HG02678 (cell line): ENCODE measurements around the gene PVRIG.
"Not testable (repeated sequence)": the region's sequence is repeated elsewhere in the genome, so short reads cannot be mapped to it uniquely, and the experiment has no call there.

Source experiments
- ATAC-seq: cut with Tn5 transposase; IDR thresholded peaks from one replicate; pipeline ENCODE4 v1.9.1; 2021; ENCODE audit warnings: mild to moderate bottlenecking, moderate library complexity; ENCODE audit not compliant: unreplicated experiment

PVRIG gene

DNA sequence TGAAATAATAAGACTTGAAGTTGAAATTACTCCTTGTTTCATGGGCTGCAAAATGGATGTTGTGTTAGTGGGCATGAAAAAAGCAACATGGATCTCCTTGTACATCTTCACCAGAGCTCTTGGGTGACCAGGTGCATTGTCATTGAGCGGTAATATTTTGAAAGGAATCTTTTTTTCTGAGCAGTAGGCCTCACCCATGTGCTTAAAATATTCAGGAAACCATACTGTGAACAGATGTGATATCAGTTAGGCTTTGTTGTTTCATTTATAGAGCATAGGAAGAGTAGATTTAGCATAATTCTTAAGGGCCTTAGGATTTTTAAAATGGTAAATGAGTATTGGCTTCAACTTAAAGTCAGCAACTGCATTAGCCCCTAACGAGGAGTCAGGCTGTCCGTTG is 26.8 kb upstream of the PVRIG start:
- ATAC-seq = no peak

DNA sequence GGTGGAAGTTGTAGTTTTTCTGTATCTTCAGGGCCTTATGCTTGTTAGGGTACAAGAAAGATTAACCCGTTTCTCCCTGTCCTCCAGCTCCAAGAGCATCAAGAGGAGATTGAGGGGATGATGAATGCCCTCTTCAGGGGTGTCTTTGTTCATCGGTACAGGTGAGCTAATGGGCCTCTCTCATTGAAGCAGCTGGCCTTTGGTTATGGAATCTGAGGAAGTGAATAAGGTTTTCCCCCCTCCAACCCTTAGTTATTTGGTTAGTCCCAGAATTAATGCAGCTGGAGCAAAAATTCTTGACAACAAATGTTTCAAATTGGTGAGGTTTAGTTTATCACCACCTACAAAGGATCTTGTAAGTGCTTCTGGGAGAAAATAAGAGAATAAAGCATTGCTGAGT is 24.5 kb upstream of the PVRIG start:
- ATAC-seq = no peak

DNA sequence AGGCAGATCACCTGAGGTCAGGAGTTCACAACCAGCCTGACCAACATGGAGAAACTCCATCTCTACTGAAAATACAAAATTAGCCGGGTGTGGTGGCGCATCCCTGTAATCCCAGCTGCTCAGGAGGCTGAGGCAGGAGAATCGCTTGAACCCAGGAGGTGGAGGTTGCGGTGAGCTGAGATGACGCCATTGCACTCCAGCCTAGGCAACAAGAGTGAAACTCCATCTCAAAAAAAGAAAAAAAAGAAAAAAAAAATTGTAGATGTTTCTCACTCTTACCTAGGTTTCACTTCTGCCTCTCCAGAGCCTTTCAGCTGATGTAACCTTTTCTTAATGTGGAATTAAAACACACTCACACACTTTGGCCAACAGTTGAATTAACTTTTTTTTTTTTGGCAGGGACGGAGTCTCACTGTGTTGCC is 23.8 kb upstream of the PVRIG start:
- not testable (repeated sequence) for ATAC-seq

DNA sequence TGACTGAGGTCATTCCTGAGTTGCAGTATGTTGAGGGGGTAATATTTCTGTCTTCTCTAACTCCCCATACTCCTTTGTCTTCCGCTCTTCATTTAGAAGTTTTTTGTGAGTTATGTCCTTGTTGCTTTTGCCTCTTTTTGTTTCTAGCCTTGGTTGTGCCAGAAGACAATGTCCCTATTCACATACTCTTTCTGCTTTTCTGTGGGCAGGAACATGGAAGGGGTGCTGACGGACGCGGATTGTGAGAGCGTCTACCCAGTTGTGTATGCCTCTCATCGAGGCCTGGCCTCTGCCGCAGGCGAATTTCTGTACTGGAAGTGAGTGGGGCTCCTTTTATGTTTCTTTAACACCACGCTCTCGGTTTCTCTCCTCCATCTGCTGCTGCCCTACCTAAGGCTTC is 21.5 kb upstream of the PVRIG start:
- ATAC-seq = no peak

DNA sequence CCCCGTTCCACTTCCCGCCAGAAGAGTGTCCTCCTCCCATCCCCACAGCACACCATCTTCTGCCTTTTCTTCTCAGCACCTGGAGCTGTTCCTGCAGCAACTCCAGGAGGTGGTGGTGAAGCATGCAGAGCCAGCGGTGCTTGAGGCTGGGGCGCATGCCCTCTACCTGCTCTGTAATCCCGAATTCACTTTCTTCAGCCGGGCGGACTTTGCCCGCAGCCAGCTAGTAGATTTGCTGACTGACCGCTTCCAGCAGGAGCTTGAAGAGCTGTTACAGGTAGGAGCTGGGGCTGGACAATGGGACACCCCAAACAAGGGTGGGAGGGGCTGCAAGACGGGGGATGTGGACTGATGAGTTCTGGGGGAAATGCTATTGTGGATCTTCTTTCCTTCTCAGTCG is 19.1 kb upstream of the PVRIG start:
- no peak for ATAC-seq

DNA sequence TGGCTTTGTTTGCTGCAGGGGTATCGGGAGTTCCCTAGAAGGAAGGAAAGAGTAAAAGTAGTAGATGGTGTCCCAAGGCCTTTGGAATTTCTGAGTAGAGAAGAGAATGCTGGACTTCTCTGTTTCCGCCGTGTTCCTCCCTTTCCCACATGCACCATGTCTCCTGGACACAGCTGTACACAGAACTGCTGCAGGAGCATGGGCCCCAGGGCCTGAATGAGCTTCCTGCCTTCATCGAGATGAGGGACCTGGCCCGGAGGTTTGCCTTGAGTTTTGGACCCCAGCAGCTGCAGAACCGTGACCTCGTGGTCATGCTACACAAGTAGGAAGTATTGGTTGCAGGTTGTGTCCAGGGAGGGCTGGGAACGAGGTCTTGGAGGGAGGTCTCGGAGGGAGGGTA is 15.3 kb upstream of the PVRIG start:
- ATAC-seq = no peak

DNA sequence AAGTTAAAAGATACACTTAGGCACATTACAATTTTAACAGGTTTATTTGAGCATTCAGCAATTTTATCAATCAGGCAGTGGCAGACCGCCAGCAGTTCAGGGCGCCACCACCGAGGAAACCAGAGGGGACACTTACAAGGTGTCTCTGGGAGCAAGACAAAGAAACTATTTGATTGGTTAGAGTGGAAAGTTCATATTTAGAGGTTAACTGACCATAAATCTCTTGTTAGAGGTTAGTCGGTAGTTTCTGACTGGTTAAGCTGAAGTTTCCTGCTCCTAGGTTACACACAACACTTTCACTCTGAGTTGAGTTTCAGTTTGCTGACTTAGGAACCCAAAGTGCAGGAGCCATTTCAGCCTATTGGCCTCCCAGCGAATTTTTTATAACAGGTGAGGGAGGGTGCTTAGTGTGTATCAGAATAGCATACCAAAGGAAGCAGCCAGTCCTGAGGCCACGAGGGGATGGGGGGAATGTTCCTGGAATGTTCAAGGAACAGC is 10.8 kb upstream of the PVRIG start:
- peak; percentile 69 for ATAC-seq

DNA sequence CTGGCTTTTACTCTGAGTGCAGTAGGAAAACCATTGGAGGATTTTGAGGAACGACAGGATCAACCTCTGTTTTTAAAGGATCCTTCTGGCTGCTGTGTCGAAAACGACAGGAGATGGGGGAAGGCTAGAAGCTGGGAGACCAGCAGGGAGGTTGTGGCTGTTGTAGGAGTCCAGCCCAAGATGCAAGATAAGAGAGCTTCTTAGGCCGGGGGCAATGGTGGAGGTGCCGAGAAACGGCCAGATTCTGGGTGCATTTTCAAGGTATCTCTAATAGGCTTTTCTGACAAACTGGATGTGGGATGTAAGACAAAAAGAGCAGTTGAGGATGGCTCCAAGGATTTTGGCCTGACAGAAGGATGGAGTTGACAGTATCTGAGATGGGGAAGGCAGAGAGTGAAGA is 10.3 kb upstream of the PVRIG start:
- no peak for ATAC-seq

DNA sequence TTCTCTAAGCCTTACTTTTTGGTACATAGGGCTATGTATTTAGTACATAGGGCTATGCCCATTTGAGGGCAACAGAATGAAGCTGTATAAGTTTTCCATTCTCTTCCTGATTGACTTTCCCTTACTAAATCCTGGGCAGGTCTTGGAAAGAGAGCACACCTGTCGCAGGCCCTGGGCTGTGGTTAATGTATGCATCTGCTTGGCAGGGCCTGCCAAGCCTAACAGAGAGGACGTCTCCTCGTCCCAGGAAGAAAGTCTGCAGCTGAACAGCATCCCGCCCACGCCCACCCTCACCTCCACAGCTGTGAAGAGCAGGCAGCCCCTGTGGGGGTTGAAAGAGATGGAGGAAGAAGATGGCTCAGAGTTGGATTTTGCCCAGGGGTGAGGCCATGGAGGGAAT is 8.9 kb upstream of the PVRIG start:
- ATAC-seq = no peak

DNA sequence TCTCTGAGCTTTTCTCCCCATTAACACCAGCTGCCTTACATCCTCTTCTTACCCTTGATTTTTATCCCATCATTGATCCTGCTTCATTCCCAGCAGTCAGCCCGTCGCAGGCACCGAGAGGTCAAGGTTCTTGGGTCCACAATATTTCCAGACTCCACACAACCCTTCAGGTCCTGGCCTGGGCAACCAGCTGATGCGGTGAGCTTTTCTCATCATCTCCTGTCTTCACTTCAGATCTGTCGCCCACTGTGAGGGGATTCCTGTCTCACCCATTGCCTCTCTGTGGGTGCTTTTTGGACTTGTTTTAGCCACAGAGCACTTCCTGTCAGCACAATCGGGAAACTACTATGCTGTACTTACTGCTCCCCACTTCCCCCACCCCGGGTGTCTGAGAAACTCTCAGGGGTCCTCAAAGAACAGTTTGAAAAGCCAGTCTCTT is 8.4 kb upstream of the PVRIG start:
- peak; percentile 48 for ATAC-seq

DNA sequence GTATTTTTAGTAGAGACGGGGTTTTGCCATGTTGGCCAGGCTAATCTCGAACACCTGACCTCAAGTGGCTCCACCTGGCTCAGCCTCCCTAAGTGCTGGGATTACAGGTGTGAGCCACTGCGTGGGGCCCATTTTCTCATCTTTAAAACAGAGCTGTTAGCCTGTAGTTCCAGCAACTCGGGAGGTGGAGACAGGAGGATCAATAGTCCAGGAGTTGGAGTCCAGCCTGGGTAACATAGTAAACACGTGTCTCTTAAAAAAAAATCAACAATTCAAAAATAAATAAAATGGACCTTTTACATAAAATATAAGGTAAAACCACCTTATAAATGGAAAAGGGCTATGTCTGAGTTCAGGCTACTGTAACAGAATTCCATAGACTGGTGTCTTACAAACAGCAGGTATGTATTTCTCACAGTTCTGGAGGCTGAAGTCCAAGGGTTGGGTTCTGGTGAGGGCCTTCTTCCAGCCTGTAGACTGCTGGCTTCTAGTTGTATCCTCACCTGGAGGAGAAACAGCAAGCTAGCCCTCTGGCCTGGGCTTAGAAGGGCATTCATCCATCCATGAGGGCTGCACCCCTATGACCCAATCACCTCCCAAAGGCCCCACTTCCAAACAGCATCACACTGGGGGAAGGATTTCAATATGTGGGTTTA is 7.0 kb upstream of the PVRIG start:
- no peak for ATAC-seq

DNA sequence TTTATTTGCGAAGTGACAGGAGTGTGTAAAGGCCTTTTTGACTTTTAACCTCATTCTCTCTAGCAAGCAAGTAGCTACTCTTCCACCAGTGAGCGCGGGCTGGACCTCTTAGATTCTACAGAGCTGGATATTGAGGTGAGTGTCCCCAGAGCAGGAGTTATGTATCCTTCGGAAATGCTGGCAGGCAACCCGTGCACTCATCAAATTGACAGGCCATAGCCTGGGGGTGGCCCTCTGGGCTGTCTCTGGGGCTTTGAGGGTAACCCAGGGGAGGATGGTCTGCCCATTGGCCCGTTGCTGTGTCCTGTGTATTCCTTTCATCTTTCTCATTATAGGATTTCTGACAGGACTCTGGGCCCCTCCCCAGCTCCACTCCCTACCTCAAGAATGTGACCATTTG is 6.1 kb upstream of the PVRIG start:
- no peak for ATAC-seq

DNA sequence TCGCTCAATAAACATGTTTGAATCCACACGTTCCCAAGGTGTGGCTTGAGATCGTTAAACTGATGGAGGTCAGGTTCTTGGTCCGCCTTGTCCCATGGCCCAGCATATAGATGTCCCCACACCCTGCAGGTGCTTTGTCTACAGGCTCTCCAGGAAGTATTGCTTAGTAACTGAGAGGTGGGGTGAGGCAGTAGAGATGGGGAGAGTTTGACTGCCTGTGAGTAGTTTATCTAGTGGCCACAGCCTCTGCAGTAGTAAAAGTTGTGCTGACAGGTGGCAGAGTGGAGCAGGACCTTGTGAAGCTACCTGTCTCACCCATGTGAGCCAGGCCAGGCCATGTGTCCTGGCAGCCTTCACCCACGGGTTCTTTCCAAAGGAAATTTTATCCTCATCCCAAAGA is 5.4 kb upstream of the PVRIG start:
- ATAC-seq = not testable (repeated sequence)

DNA sequence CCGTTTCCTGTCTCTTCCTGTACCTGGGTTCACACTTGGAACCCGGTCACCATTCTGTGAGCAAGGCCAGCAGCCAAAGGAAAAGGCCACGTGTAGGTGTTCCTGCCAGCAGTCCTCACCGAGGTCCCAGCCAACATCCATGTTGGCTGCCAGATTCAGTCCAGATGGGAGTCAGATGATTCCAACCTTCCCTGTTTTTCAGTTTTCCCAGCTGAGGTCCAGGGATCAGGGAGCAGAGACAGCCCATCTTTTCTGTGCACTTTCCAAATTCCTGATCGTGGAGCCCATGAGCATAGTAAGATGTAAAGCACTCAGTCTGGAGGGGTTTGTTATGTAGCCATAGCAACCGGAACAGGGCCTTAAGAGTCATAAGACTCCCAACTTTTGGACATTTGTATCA is 3.9 kb upstream of the PVRIG start:
- ATAC-seq = no peak

DNA sequence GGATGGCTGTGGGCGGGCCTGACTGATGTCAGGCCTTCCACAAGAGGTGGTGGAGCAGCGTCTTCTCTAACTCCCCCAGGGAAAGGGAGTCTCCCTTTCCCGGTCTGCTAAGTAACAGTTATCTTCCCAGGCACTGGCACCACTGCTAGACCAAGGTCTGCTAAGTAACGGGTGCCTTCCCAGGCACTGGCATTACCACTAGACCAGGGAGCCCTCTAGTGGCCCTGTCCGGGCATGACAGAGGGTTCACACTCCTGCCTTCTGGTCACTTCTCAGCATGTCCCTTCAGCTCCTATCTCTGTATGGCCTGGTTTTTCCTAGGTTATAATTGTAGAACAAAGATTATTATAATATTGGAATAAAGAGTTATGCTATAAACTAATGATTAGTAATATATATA is 1.8 kb upstream of the PVRIG start:
- peak; percentile 18 for ATAC-seq

DNA sequence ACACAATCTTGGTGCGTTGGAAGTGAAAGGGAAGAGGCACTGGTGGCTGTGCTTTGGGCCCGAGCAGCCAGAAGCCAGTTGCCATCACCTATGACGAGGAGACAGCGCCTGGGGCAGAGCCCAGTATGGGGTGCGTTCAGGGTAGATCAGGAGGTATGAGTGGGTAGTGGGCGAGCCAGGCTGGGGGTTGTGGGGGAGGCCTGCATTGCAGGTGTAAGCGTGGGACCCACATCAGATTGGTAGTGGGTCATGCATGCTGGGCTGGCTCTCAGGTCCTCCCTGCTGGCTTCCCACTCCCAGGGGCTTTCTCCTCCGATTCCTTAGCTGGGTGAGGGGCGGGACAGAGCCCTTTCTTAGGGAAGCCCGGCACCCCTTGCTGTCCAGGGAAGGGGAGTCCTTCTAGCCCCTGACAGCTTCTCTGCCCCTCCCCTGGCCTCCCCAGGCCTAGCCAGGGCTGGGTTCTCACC is 445 bp upstream of the PVRIG start:
- no peak for ATAC-seq

DNA sequence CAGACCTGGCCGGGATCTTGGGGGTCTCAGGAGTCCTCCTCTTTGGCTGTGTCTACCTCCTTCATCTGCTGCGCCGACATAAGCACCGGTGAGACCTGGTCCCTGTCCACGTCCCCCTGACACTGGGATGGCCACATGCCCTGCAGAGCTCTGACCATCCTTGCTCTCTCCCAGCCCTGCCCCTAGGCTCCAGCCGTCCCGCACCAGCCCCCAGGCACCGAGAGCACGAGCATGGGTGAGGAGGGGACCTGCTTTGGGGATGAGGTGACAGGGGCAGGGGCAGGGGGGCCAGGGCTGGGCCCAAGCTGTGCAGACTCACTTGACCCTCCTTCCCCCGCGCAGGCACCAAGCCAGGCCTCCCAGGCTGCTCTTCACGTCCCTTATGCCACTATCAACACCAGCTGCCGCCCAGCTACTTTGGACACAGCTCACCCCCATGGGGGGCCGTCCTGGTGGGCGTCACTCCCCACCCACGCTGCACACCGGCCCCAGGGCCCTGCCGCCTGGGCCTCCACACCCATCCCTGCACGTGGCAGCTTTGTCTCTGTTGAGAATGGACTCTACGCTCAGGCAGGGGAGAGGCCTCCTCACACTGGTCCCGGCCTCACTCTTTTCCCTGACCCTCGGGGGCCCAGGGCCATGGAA is 959 bp downstream of the PVRIG start:
- ATAC-seq = peak; percentile 1

DNA sequence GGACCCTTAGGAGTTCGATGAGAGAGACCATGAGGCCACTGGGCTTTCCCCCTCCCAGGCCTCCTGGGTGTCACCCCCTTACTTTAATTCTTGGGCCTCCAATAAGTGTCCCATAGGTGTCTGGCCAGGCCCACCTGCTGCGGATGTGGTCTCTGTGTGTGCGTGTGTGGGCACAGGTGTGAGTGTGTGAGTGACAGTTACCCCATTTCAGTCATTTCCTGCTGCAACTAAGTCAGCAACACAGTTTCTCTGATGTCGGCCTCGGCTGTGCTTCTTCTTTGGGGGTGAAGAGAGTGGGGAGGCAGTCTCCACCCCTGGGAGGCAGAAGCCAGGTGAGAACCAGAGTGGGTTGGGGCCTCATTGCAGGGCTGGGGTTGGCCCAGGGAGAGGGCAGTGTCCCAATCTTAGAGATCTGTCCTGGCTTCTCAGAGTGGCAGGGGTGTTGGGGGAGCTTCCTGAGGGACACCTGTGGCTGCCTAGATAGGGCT is 1.5 kb downstream of the PVRIG start:
- peak; percentile 62 for ATAC-seq

DNA sequence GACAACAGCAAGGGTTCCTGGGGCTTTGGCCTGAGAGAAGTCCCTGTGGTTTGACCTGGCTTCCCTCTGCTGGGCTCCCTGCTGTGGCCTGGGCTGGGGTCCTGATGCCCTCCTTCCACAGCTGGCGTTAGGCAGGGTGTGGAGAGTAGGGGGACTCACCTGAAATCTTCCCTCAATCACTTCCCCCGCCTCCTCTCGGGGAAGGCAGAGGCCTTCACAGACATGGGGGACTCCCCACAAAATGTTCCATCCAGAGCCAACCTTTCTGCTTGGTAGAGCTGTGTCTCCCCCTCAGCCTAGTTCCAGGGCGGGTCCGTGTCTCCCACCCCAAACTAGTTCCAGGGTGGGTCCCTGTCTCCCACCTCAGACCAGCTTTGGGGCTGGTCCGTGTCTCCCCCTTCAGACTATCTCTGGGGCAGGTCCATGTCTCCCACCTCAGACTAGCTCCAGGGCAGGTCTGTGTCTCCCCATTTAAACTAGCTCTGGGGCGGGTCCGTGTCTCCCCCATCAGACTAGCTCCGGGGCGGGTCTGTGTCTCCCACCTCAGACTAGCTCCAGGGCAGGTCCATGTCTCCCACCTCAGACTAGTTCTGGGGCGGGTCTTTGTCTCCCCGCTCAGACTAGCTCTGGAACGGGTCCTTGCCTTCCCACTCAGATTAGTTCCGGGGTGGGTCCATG is 2.2 kb downstream of the PVRIG start:
- no peak for ATAC-seq

DNA sequence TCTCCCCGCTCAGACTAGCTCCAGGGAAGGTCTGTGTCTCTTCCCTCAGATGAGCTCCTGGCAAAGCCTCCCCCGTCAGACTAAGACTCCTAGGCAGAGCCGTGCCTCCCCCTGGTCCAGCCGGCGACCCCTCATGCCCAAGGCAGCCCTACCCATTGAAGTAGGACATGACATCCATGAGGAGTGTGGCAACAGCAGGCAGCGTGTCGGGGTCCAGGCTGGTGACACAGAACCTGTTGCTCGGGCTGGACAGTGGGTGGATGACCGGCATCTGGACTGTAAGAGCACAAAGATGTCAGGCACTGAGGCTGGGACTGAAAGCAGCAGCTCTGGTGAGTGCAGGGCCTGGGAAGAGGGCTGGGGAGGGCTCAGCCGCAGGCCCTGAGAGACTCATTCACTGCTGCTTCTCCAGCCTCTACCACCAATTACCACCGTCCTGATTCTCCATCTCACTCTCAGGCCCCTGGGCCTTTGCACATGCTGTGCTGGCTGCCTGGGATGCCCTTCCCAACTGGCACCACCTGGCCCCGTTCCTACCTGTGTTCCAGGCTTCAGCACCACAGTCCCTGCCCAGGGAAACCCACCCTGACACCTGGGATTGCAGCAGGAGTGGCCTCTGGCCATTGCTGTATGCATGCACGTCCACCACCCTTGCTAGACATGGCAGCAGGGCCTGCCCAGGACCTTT is 2.8 kb downstream of the PVRIG start:
- no peak for ATAC-seq

DNA sequence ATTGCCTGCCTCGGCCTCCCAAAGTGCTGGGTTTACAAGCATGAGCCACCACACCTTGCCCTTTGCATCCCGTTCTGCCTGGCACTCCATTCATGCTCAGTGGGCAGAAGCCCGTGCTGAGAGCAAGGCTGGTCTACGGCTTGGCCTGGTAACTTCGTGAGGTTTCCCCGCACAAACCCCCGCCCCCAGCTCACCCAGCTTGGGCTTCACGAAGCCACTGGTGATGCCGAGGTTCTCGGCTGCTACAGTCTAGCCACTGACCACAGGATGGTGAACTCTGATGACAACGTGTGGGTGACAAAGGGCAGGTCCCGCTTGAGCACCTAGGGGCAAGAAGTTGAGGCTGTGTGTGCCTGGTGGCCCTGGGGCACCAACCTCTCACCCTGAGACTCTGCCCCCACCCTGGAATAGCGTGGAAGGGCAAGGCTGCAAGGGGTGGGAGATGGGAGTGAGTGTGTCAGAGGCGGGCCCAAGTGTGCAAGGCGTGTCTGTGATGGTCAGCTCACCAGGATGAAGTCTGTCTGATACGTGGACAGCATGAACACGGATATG is 3.7 kb downstream of the PVRIG start:
- not testable (repeated sequence) for ATAC-seq
